IPS DF 6.9 (cell line): ENCODE data around the gene BTBD7.

ENCODE experiments used
- DNase-seq: peaks from one replicate; pipeline ENCODE4 v3.0.0-alpha.2; 2013; ENCODE audit warnings: low read depth, low spot score
- H3K27ac ChIP-seq: one replicate; pipeline ENCODE4 v1.5.1; 2013; ENCODE audit warnings: low read length, control low read depth
- H3K27me3 ChIP-seq: 2 replicates; pipeline ENCODE4 v1.6.1; 2013; ENCODE audit warnings: mild to moderate bottlenecking, low read length; ENCODE audit not compliant: control insufficient read depth, insufficient read depth
- H3K36me3 ChIP-seq: 2 replicates; pipeline ENCODE4 v1.6.1; 2013; ENCODE audit warnings: low read length; ENCODE audit not compliant: control insufficient read depth, insufficient read depth
- H3K4me1 ChIP-seq: 2 replicates; pipeline ENCODE4 v1.6.1; 2013; ENCODE audit warnings: low read length; ENCODE audit not compliant: control insufficient read depth, insufficient read depth
- H3K4me3 ChIP-seq: 2 replicates; pipeline ENCODE4 v1.5.1; 2013; ENCODE audit warnings: mild to moderate bottlenecking, low read length
- H3K9me3 ChIP-seq: 2 replicates; pipeline ENCODE4 v1.6.1; 2013; ENCODE audit warnings: low read length, inconsistent platforms; ENCODE audit not compliant: control insufficient read depth, insufficient read depth
- WGBS: extraction: QIAGEN DNeasy Blood & Tissue Kit; methylation state at CpG from one replicate; pipeline ENCODE4 v1.1.7; 2013; ENCODE audit warnings: mixed read lengths, missing lambda C conversion rate; ENCODE audit not compliant: insufficient read length, insufficient coverage; 5-methylcytosine and 5-hydroxymethylcytosine counted together

BTBD7 gene

GRCh38 chr14:93276031-93276716, 56.7 kb downstream of the BTBD7 start:
- no peak overlapping the region for H3K27ac ChIP-seq
- WGBS: no CpG with 5 or more reads among the region's 3 CpGs
- H3K4me1 ChIP-seq: no peaks in the 10 kb centered on the region
- DNase-seq: no peak
- H3K9me3 ChIP-seq: no peaks in the 10 kb centered on the region; the same call in 1 of the 2 replicates
- H3K27me3 ChIP-seq: no peaks in the 10 kb centered on the region
- no peak overlapping the region for H3K4me3 ChIP-seq
- no peaks in the 10 kb centered on the region for H3K36me3 ChIP-seq

GRCh38 chr14:93274055-93274806, 58.6 kb downstream of the BTBD7 start:
- no peak overlapping the region for H3K4me3 ChIP-seq
- H3K27me3 ChIP-seq: no peaks in the 10 kb centered on the region
- no peaks in the 10 kb centered on the region; the same call in 1 of the 2 replicates for H3K9me3 ChIP-seq
- no peaks in the 10 kb centered on the region for H3K4me1 ChIP-seq
- WGBS: no CpG with 5 or more reads among the region's 3 CpGs
- DNase-seq: no peak
- no peaks in the 10 kb centered on the region for H3K36me3 ChIP-seq
- no peak overlapping the region for H3K27ac ChIP-seq

- Histone ChIP-seq H3K27ac (no peak overlapping the region), H3K4me3 (no peak overlapping the region), H3K9me3 (no peaks in the 10 kb centered on the region; the same call in 1 of the 2 replicates), H3K4me1 (no peaks in the 10 kb centered on the region), H3K36me3 (no peaks in the 10 kb centered on the region), H3K27me3 (no peaks in the 10 kb centered on the region)
- DNase-seq: no peak
- no CpG with 5 or more reads among the region's 6 CpGs for WGBS
Measured at GRCh38 chr14:93271111-93271510, 61.7 kb downstream of the BTBD7 start.

- H3K27me3 ChIP-seq: no peaks in the 10 kb centered on the region
- no peaks in the 10 kb centered on the region for H3K4me1 ChIP-seq
- DNase-seq: no peak
- no peaks in the 10 kb centered on the region; the same call in 1 of the 2 replicates for H3K9me3 ChIP-seq
- H3K36me3 ChIP-seq: no peaks in the 10 kb centered on the region
- H3K4me3 ChIP-seq: no peak overlapping the region
- H3K27ac ChIP-seq: no peak overlapping the region
- WGBS: no CpG with 5 or more reads among the region's 10 CpGs
Measured at GRCh38 chr14:93269341-93270068, 63.3 kb downstream of the BTBD7 start.

- no CpG with 5 or more reads among the region's 1 CpG for WGBS
- Histone ChIP-seq H3K9me3 (no peaks in the 10 kb centered on the region), H3K27ac (no peak overlapping the region), H3K4me1 (no peaks in the 10 kb centered on the region), H3K27me3 (no peaks in the 10 kb centered on the region), H3K36me3 (no peaks in the 10 kb centered on the region; the same call in 1 of the 2 replicates), H3K4me3 (no peak overlapping the region)
- DNase-seq: no peak
Measured at GRCh38 chr14:93268406-93268805, 64.4 kb downstream of the BTBD7 start.

GRCh38 chr14:93267149-93267711, 65.6 kb downstream of the BTBD7 start:
- Histone ChIP-seq H3K27me3 (no peaks in the 10 kb centered on the region), H3K36me3 (no peaks in the 10 kb centered on the region; the same call in 1 of the 2 replicates), H3K4me3 (no peak overlapping the region), H3K9me3 (no peaks in the 10 kb centered on the region), H3K27ac (no peak overlapping the region), H3K4me1 (no peaks in the 10 kb centered on the region)
- WGBS: no CpG with 5 or more reads among the region's 3 CpGs
- no peak for DNase-seq

- no peaks in the 10 kb centered on the region for H3K9me3 ChIP-seq
- H3K27ac ChIP-seq: no peak overlapping the region
- H3K36me3 ChIP-seq: no peaks in the 10 kb centered on the region; the same call in 1 of the 2 replicates
- no peak for DNase-seq
- H3K4me1 ChIP-seq: no peaks in the 10 kb centered on the region
- no peaks in the 10 kb centered on the region for H3K27me3 ChIP-seq
- WGBS: no CpG with 5 or more reads among the region's 6 CpGs
- H3K4me3 ChIP-seq: no peak overlapping the region
Measured at GRCh38 chr14:93266127-93266526, 66.7 kb downstream of the BTBD7 start.

GRCh38 chr14:93263416-93263815, 69.4 kb downstream of the BTBD7 start:
- Histone ChIP-seq H3K4me3 (no peak overlapping the region), H3K4me1 (no peaks in the 10 kb centered on the region), H3K27me3 (no peaks in the 10 kb centered on the region), H3K9me3 (no peaks in the 10 kb centered on the region), H3K36me3 (no peaks in the 10 kb centered on the region; the same call in 1 of the 2 replicates), H3K27ac (no peak overlapping the region)
- DNase-seq: no peak
- no CpG with 5 or more reads among the region's 1 CpG for WGBS

- Histone ChIP-seq H3K4me1 (no peaks in the 10 kb centered on the region), H3K36me3 (no peaks in the 10 kb centered on the region; the same call in 1 of the 2 replicates), H3K27ac (no peak overlapping the region), H3K27me3 (no peaks in the 10 kb centered on the region), H3K9me3 (no peaks in the 10 kb centered on the region), H3K4me3 (no peak overlapping the region)
- no CpG with 5 or more reads among the region's 2 CpGs for WGBS
- DNase-seq: no peak
Measured at GRCh38 chr14:93262446-93262845, 70.4 kb downstream of the BTBD7 start.
